Measurements from ENCODE around the gene GARNL3.

Gene GARNL3

GRCh38 chr9:127305206-127305837, 40.7 kb downstream of the GARNL3 start:
- no peak for TF ChIP-seq CTCF (conservative IDR thresholded peaks at IDR 0.05; ENCODE audit: low read length)
- no peak for TF ChIP-seq EZH2phosphoT487 (IDR thresholded peaks at IDR 0.05; ENCODE audit: borderline replicate concordance)
- Histone ChIP-seq H3F3A (ENCODE audit: low read depth) (no peaks in the 10 kb centered on the region), H3K4me2 (ENCODE audit: low read depth, low read length, poor library complexity, severe bottlenecking) (no peak overlapping the region), H3K4me1 (ENCODE audit: insufficient read depth, low read length, poor library complexity, severe bottlenecking) (no peaks in the 10 kb centered on the region), H3K79me2 (ENCODE audit: insufficient read depth, low read length) (no peaks in the 10 kb centered on the region), H3K9ac (ENCODE audit: low read depth, low read length, poor library complexity, severe bottlenecking) (no peak overlapping the region), H3K36me3 (ENCODE audit: insufficient read depth, low read length) (no peaks in the 10 kb centered on the region), H4K20me1 (ENCODE audit: insufficient read depth, low read length, poor library complexity, severe bottlenecking) (no peaks in the 10 kb centered on the region), H3K27me3 (ENCODE audit: insufficient read depth, low read length, poor library complexity, severe bottlenecking) (peaks cover 6% of the 10 kb centered on the region), H3K9me3 (ENCODE audit: insufficient read depth, low read depth, low read length) (no peaks in the 10 kb centered on the region), H2AFZ (ENCODE audit: low read length) (no peak overlapping the region), H3K9me2 (replicated peaks; ENCODE audit: low read depth, low read length) (no peaks in the 10 kb centered on the region), H3K4me3 (ENCODE audit: low read length, poor library complexity, severe bottlenecking) (no peak overlapping the region)

- no peaks in the 10 kb centered on the region for H3K9me2 ChIP-seq (replicated peaks; ENCODE audit: low read depth, low read length)
- H3K4me3 ChIP-seq (ENCODE audit: low read length, poor library complexity, severe bottlenecking): no peak overlapping the region
- H3K4me2 ChIP-seq (ENCODE audit: low read depth, low read length, poor library complexity, severe bottlenecking): no peak overlapping the region
- no peaks in the 10 kb centered on the region for H3F3A ChIP-seq (ENCODE audit: low read depth)
- no peak for TF ChIP-seq EZH2phosphoT487 (IDR thresholded peaks at IDR 0.05; ENCODE audit: borderline replicate concordance)
- TF ChIP-seq CTCF (conservative IDR thresholded peaks at IDR 0.05; ENCODE audit: low read length): peak; percentile 43
- no peaks in the 10 kb centered on the region for H3K79me2 ChIP-seq (ENCODE audit: insufficient read depth, low read length)
- H3K9ac ChIP-seq (ENCODE audit: low read depth, low read length, poor library complexity, severe bottlenecking): no peak overlapping the region
- peaks cover 6% of the 10 kb centered on the region for H3K27me3 ChIP-seq (ENCODE audit: insufficient read depth, low read length, poor library complexity, severe bottlenecking)
- no peaks in the 10 kb centered on the region for H3K9me3 ChIP-seq (ENCODE audit: insufficient read depth, low read depth, low read length)
- H2AFZ ChIP-seq (ENCODE audit: low read length): no peak overlapping the region
- no peaks in the 10 kb centered on the region for H3K36me3 ChIP-seq (ENCODE audit: insufficient read depth, low read length)
- H4K20me1 ChIP-seq (ENCODE audit: insufficient read depth, low read length, poor library complexity, severe bottlenecking): no peaks in the 10 kb centered on the region
- H3K4me1 ChIP-seq (ENCODE audit: insufficient read depth, low read length, poor library complexity, severe bottlenecking): no peaks in the 10 kb centered on the region
Observed at GRCh38 chr9:127305838-127306226, 41.3 kb downstream of the GARNL3 start.

- no peaks in the 10 kb centered on the region for H3F3A ChIP-seq (ENCODE audit: low read depth)
- no peak overlapping the region for H3K4me2 ChIP-seq (ENCODE audit: low read depth, low read length, poor library complexity, severe bottlenecking)
- no peaks in the 10 kb centered on the region for H3K36me3 ChIP-seq (ENCODE audit: insufficient read depth, low read length)
- H2AFZ ChIP-seq (ENCODE audit: low read length): no peak overlapping the region
- H3K9ac ChIP-seq (ENCODE audit: low read depth, low read length, poor library complexity, severe bottlenecking): no peak overlapping the region
- TF ChIP-seq EZH2phosphoT487 (IDR thresholded peaks at IDR 0.05; ENCODE audit: borderline replicate concordance): no peak
- no peak for TF ChIP-seq CTCF (conservative IDR thresholded peaks at IDR 0.05; ENCODE audit: low read length)
- H4K20me1 ChIP-seq (ENCODE audit: insufficient read depth, low read length, poor library complexity, severe bottlenecking): no peaks in the 10 kb centered on the region
- no peaks in the 10 kb centered on the region for H3K9me3 ChIP-seq (ENCODE audit: insufficient read depth, low read depth, low read length)
- no peak overlapping the region for H3K4me3 ChIP-seq (ENCODE audit: low read length, poor library complexity, severe bottlenecking)
- no peaks in the 10 kb centered on the region for H3K9me2 ChIP-seq (replicated peaks; ENCODE audit: low read depth, low read length)
- no peaks in the 10 kb centered on the region for H3K79me2 ChIP-seq (ENCODE audit: insufficient read depth, low read length)
- no peaks in the 10 kb centered on the region for H3K4me1 ChIP-seq (ENCODE audit: insufficient read depth, low read length, poor library complexity, severe bottlenecking)
- H3K27me3 ChIP-seq (ENCODE audit: insufficient read depth, low read length, poor library complexity, severe bottlenecking): peaks cover 6% of the 10 kb centered on the region
Observed at GRCh38 chr9:127307802-127308201, 43.2 kb downstream of the GARNL3 start.

Measured in Loucy (cell line).